GM19035 (cell line): ENCODE data around the gene SDHD.
A peak's percentile ranks its signal among the peaks of the same experiment; 100 is the strongest.
"Not testable (repeated sequence)": the region's sequence is repeated elsewhere in the genome, so short reads cannot be mapped to it uniquely, and the experiment has no call there.

ENCODE experiments used
- ATAC-seq: cut with Tn5 transposase; IDR thresholded peaks from one replicate; pipeline ENCODE4 v1.9.1; 2021; ENCODE audit not compliant: unreplicated experiment

SDHD gene

DNA sequence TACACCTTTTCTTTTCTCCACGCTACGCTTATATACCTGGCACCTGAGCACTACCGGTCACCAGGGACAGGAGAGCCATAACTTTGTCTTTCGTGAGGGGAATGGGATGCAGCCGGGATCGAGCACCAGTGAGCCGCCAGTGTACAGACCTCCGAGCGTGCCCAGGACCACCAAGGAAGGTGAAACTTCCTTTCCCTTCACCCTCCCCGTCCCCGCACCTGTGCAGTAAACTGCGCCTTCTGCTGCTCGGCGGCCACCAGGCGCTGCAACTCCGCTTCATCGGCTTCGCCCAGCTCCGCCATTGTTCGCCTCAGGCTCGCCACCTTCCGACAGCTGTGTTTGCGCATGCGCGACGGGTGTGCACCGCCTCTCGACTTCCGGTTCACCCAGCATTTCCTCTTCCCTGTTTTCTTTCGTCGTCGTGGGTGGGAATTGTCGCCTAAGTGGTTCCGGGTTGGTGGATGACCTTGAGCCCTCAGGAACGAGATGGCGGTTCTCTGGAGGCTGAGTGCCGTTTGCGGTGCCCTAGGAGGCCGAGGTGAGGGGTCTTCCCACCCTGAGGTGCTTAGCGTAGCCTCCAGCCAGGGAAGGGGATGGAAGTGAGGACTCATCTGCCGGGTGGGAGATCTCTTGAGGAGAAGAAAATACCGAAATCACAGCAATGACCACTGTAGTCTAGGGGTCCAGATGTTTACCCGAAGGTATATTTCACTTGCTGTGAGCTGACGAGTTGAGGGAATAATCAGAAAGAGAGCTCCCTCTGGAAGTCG is at the start of gene SDHD, which contains the start of gene TIMM8B:
Gene SDHD, plus strand, starts transcription at position 452 of the 770 bp plus-strand sequence. Its CDS starts 35 bp downstream, at position 487.
Gene TIMM8B, minus strand, starts transcription at position 335 of the 770 bp plus-strand sequence. Its CDS starts 33 bp downstream, at position 302.
- peak; percentile 93 for ATAC-seq

DNA sequence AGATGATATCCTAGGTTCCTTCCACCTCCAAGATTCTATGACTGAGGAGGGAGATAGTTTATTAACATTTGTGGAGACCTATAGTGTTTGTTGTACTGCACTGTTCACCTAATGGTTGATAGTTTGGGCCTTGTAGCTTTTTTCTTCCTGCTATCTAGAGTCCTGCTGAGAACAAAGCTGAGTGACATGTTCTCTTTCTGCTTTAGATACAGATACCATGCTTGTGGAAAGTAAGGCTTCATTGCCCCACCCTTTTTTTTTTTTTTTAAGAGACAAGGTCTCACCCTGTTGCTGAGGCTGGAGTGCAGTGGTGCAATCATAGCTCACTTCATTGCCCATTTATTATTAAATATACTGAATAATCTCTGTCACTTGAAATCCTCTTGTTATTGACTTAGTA is 49.1 kb upstream of the SDHD start:
- ATAC-seq, result no peak

DNA sequence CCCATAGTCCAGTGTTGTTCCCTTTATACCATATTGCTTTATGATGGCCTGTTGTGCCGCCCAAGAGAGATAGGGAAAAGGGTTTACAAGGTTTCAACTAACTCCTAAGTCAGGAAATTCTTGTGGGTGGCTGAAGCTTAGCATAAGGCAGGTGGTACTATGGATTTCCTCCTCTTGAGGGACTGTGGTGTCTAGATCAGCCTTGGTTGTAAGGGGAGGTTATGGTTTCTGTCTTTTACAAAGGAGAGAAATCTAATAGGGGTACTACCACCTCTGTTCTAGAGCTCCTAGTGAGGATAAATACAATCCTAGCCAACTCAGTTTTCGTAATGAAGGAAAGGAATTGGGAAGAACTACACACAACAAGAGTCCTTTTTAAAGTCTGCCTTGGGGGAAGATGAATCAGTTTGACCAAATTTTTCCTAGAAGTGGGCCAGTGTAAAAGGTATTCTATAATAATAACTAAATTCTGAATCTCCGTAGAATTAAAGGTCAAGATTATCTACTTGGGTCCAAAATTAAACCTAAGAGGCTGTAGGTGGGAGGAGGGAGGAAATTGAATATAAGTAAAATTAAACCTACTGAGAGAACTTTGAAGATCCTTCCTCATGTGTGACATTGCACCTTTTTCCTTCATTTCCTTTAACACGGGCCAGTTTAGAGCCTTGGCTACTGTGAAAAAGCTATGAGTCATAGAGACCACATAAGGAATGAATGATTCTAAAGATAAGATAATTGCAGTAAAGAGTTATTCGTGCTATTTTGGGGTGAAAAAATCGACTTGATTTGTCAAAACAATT is 44.3 kb upstream of the SDHD start:
- no peak for ATAC-seq

DNA sequence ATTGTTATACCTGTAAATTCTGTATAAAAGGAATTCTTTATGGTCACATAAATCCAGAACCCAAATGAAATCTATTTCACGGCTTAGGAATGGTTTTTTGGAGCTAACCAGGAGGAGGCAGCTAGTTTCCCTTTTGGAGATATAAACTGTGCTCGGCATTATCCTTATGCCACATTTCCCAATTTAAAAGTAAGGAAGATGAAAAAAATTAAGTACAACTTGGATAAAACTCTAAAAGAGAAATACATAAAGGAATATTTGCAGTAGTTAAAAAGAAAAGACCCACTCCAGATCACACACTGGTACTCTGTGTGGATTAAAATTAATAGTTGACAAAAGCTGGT is 43.7 kb upstream of the SDHD start:
- no peak for ATAC-seq

DNA sequence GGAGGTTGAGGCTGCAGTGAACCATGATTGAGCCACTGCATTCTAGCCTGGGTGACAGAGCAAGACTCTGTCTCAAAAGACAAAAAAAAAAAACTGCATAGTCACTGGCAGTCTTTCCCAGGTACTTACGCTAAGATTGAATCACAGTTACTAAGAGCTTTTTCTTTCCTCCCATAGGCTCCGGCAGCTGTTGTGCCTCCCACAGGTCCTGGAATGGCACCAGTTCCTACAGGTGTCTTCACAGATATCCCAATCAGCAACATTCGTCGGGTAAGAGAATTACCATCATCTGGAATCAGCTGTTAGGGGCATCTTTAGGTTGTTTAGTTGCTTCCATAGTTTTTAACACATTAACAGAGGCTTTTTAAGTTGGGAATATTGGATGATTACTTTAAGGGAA is 41.7 kb upstream of the SDHD start:
- no peak for ATAC-seq

DNA sequence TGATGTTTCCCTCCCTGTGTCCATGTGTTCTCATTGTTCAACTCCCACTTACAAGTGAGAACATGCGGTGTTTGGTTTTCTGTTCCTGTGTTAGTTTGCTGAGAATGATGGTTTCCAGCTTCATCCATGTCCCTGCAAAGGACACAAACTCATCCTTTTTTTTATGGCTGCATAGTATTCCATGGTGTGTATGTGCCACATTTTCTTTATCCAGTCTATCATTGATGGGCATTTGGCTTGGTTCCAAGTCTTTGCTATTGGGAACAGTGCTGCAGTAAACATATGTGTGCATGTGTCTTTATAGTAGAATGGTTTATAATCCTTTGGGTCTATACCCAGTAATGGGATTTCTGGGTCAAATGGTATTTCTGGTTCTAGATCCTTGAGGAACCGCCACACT is 40.0 kb upstream of the SDHD start:
- ATAC-seq, result not testable (repeated sequence)

DNA sequence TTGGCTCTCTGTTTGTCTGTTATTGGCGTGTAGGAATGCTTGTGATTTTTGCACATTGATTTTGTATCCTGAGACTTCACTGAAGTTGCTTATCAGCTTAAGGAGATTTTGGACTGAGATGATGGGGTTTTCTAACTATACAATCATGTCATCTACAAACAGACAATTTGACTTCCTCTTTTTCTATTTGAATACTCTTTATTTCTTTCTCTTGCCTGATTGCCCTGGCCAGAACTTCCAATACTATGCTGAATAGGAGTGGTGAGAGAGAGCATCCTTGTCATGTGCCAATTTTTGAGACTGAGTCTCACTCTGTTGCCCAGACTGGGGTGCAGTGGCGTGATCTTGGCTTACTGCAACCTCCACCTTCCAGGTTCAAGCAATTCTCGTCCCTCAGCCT is 38.4 kb upstream of the SDHD start:
- ATAC-seq, result not testable (repeated sequence)

DNA sequence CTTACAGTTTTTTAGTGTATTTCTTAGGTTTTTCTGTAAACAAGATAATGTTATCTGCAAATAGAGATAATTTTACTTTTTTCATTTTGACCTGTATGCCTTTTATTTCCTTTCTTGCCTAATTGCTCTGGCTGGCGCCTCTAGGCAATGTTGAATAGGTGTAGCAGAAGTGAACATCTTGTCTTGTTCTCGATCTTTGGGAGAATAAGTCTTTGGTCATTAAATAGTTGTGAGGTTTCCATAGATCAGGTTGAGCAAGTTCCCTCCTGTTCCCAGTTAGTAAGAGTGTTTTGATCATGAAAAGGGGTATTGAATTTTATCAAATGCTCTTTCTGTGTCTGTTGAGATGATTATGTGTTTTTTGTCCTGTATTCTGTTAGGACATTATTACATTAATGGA is 36.9 kb upstream of the SDHD start:
- no peak for ATAC-seq

DNA sequence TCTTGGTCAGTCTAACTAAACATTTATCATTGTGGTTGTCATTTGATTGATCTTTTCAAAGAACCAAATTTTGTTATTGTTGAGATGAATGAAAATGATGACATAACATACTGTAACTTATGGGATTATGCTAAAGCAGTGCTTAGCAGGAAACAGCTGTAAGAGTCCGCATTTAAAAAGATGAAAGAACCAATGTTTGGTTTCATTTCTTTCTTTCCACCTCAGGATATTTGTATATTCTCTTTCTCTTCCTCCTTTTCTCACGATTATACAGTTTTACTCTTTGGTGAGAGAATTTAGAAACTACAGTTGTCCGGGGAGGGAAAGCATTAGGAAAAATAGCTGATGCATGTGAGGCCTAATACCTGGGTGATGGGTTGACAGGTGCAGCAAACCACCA is 36.0 kb upstream of the SDHD start:
- peak; percentile 89 for ATAC-seq

DNA sequence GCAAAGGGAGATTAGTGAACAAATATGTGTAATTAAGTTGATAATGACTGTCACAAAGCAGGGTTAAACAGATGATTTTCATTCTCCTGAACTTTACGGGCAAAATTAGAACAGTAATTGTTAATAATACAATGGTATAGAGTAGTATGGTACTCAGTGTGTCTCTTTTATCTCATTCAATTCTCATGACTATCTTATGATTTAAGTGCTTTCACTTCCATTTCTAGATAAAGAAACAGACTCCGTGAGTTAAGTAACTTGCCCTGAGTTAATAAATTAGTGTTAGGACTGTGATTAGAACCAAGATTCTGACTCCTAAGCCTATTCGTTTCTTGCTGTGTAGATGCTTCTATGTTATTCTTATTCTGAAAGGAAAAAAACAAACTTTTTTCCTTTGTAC is 34.9 kb upstream of the SDHD start:
- no peak for ATAC-seq

DNA sequence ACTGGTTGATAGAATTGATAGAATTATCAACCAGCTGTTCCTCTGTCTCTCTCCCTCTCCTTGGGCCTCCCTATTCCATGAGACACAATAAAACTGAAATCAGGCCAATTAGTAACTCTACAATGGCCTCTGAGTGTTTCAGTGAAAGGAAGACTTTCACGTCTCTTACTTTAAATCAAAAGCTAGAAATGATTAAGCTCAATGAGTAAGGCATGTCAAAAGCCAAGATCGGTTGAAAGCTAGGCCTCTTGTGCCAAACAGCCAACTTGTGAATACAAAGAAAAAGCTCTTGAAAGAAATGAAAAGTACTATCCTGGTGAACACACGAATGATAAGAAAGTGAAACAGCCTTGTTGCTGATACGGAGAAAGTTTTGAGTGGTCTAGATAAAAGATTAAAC is 29.5 kb upstream of the SDHD start:
- ATAC-seq, result no peak

DNA sequence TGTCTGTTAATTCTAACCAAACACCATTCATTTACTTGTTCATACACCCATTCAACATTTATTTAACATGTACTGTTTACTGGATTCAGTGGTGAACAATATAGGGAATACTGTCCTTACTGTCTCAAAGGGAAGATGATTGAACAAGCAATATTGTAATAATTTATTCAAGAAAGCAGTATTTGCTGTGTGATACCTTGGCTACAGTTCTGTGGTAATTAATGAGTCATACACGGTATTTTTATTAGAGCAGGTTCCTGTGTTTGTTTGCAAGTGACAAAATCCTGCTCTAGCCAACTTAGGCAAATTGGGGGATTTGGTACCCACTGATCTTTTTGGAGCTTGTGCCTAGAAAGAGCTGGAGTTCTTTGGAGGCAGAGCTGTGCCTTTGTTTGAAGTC is 28.6 kb upstream of the SDHD start:
- no peak for ATAC-seq

DNA sequence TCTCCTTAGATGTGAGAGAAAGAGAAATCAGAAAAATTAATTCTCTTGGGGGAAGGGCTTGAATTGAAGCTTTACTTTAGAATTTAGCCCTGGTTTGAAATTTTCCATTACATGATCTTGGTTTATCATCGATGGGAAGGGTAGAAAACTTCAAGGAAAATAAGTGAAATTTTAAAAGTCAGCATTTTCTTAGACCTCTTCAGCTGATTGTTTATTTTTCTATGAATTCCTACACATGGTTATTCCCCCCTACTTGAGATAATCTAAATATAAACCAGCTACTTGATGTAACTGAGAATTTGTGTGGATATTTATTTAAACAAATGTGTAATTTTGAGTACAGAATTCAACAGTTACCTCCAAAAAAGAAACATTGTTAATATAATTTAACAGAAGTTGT is 23.8 kb upstream of the SDHD start:
- ATAC-seq, result no peak

DNA sequence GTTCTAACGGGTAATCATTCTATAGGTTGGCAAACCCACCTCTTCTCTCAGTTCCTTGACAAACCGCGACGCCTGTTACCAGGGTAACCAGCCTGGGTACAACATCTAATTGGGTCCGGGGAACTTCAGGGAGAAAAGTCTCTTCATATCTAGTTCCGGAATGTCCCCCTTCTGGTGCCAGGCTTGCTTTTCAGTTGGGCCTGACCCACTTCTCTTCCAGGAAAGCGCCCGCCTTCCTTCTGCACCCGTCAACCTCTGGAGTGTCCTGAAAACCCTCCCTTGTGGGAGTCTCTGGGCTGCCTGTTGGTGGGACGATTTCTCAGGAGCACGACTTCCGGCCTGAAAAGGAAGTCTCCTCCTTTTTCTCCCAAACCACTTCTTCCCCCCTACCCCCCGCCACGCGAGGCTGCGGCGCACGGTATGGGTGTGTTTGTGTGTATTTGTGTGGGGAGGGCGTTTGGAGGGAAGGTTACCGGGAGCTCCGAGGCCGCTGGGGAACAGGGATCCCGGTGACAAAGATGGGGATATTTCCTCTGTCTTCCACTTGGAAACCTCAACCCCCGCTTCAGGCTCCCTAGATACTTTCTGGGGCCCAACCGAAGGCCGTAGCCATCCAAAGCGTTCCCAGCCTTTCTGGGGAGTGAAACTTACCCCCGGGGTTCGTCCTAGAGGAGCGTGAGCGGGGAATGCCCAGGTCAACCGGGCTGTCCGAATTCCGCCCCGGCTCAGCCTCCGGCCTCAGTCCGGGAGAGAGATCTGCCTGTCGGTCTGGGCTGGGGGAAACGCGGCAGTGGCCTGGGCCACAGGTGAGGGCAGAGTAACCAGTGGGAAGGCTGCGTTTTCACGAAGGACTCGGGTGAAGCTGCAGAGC is 12.5 kb upstream of the SDHD start, which contains the start of the genes NKAPD1 and PIH1D2:
Gene NKAPD1, plus strand, starts transcription at position 359 of the 871 bp plus-strand sequence. CDS start 1,276 bp downstream, outside the sequence.
Gene PIH1D2, minus strand, starts transcription at position 77 of the 871 bp plus-strand sequence. CDS start 843 bp downstream, outside the sequence.
- peak; percentile 91 for ATAC-seq

DNA sequence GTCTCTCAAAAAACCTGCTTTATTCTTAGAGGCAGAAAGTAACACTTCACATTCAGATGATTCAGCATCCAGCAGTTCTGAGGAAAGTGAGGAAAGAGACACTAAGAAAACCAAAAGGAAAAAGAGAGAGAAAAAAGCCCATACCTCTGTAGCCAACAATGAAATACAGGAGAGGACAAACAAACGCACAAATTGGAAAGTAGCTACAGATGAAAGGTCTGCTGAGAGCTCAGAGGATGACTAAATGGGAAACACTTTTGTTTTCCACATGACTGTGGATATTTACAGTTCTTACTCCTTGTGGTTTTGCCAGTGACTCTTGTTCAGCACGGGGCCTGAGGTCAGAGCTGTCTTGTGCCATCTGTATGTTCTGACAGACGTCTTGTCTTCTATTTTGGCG is 3.9 kb upstream of the SDHD start:
- ATAC-seq, result no peak

DNA sequence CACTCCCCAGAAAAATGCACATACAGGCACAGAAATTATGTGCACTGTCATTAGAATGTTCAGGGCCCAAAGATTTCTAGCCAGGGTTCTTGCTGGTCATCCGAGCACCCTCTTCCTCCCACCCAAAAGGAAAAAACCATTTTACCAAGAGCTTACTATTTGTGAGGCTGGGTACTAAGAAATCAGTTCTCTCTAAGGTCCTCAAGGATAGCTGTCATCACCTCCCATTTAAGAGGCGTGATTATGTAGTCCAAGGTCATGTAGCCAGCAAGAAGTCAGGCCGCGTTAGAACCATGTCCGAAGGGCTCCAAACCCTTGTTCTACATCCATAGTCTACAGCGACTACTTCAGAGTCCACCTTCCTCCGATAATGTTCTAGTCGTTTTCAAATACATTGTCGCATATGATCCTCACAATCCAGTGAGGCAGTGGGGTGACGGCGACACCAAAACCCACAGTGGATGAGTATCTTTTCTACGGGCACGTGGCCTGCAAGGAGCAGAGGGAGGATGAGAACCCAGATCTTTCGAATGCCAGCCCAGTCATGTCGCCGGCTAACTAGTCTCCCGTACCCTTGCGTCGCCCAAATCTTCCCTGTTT is 751 bp upstream of the SDHD start:
- peak; percentile 42 for ATAC-seq

DNA sequence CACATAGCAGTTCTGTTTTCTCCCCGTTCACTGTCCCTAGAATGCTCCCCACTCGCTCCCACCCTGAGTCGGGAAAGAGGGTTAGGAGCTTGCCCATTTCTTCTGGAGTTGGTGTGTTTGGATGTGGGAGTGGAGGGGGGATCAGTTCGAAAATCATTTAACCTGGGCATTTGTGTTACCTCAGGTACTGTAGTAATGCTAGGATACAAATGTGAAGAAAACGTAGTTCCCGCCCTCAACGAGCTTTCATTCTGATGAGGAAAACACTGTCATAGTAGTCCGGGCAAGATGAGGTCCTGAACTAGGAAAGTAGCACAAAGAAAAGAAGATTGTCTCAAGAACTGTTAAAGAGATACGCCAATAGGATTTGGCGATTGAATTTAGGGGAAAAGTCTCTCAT is 539 bp downstream of the SDHD start:
- ATAC-seq, result no peak

DNA sequence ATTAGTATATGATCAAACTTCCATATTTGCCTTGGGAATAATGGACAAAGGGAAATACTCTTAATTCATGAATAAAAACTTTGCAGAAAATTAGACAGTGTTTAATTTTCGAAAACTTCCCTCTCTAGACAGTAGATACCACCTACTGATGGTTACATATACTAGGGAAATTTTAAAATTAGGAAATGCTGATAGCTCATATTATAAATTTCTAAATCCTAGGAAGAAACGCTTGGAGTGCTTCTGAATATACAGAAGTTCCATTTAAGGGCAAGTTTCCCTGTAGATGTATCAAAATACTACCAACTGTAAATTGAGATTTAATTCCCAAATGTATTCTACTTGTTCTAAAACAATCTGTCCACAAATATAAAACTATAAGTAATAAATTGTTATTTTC is 8.6 kb downstream of the SDHD start:
- ATAC-seq, result not testable (repeated sequence)

DNA sequence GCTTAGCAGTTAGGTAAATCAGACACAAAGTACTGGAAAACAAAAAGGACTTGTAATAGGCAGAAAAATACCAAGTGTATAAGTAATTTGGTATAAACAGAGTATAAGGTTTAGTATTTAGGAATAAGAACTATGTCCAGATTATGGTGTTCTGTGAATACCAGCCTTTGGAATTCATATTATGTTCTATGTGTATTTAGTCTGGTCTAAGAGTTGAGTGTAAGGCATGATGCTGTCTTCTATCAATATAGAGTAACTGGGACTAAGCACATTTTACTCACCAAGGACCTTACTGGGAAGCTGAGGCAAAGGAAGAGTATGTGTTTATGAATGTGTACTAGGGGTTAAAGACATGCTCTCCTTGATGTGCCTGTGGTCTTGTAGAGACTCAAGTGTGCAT is 9.5 kb downstream of the SDHD start:
- ATAC-seq, result no peak

DNA sequence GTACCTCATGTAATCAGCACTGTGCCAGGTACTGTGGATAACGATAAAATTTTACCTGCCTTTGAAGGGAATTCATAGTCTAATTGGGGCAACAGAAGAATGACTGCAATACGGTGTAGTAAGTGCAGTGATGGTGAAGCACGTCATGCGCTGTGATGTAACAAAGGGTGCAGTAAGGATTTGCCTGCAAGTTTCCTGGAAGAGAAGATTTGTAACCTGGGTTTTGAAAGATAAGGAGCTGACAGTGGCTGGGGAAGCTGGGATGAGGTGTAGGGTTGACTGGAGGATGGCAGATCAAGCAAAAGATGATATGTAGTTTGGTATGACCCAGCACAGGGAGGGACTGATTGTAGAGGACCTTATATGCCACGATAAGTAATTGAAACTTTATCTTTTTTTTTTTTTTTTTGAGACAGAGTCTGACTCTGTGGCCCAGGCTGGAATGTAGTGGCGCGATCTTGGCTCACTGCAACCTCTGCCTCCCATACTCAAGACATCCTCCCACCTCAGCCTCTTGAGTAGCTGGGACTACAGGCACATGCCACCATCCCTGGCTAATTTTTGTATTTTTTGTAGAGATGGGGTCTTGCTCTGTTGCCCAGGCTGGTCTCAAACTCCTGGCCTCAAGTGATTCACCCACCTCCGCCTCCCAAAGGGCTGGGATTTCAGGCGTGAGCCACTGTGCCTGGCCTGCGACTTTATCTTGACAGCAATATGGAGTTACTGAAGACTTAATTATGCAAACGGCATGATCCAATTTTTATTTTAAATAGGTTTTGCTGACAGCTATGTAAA is 11.3 kb downstream of the SDHD start:
- ATAC-seq, result no peak
